Stimulated activated CD4-positive, alpha-beta T cell treated with anti-CD3 and anti-CD28 coated beads, Interleukin-4, amount 100 ng/mL, for 48 hours (primary cell): ENCODE results near the gene CST7.
"Not testable (repeated sequence)": the region's sequence is repeated elsewhere in the genome, so short reads cannot be mapped to it uniquely, and the experiment has no call there.

Experiments used
- DNase-seq, 2 donors: peaks; one replicate each; pipeline ENCODE4 v3.0.0-alpha.2; 2020; ENCODE audit warnings: low read depth in 2 of 2

CST7 gene

GRCh38 chr20:24929867-24930723, 19.0 kb upstream of the CST7 start:
- not testable (repeated sequence) for DNase-seq

- DNase-seq = not testable (repeated sequence)
Measured at GRCh38 chr20:24930724-24931688, 18.1 kb upstream of the CST7 start.

DNA sequence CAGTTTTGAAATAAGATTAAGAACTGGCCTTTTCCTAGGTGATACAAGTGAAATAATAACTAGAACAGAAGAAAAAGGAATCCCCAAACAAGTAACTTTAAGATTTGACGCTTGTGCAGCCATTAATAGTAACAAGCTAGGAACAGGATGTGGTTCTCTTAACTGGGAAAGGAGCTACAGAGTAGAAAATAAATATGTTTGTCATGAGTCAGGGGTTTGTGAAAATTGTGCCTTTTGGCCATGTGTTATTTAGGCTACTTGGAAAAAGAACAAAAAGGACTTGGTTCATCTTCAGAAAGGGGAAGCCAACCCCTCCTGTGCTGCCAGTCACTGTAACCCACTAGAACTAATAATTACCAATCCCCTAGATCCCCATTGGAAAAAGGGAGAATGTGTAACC, 17.2 kb upstream of the CST7 start:
- DNase-seq = not testable (repeated sequence)

GRCh38 chr20:24933266-24933908, 15.7 kb upstream of the CST7 start:
- DNase-seq = no peak

DNA sequence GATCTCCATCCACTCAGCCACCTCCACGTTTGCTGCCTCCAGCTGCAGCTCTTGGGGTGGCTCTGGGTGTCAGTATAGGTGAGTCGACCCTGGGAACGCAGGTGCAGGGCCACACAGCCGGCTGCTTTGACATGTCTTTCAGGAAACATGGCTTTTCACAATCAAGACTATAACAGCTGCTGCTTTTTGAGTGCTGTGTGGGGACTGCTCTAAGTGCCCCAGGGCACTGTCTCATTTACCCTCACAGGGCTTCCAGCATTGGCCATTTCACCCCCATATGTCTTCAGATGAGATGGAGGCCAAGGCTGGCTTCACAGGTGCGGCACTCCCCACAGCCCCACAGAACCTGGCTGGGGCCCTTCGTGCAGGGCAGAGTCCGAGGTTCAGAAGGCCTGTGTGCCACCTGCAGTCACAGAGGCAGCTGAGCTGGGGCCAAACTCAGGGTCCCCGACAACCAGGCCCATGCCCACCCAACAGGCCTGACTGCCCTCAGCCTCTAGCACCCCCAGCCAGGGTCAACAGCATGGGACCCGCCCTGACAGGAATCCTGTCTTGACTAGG, 14.9 kb upstream of the CST7 start:
- DNase-seq = no peak

DNA sequence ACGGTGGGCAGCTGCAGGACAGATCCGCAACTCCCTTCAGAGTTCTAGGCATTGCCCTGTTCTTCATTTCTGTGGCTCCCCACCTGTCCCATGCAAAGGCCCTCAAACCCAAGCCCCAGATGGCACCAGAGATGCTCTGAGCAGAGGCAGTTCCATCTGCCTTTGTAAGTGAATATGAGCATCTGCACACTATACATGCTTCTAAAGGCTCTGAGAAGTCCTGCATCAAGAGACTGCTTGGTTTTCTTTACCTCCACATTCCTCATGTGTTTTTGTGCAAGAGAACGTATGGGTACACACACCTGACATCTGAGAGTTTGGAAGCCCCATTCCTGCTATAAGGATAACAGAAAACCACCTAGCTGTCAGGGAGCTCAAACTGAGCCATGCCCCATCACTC, 14.4 kb upstream of the CST7 start:
- no peak for DNase-seq

DNA sequence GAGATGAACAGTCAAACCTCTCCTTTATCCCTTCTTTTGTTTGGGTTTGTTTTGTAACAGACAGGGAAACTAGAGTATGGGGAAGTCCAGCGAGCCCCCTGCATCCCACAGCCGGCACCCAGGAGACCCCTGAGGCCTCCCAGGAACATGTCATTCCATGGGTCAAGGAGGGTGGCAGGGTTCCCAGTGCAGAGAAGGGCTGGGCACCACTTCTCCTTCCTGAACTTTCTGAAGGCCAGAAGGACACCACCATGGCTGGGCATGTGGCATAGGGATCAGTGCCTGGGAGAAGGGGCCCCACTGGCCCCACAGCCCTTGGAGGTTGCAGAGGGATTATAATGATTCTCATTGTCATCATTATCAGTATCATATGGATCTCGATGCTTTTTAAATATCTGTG, 13.9 kb upstream of the CST7 start:
- no peak for DNase-seq

GRCh38 chr20:24935766-24936525, 13.1 kb upstream of the CST7 start:
- DNase-seq = no peak

- DNase-seq = no peak
Measured at GRCh38 chr20:24936526-24937407, 12.3 kb upstream of the CST7 start.

DNA sequence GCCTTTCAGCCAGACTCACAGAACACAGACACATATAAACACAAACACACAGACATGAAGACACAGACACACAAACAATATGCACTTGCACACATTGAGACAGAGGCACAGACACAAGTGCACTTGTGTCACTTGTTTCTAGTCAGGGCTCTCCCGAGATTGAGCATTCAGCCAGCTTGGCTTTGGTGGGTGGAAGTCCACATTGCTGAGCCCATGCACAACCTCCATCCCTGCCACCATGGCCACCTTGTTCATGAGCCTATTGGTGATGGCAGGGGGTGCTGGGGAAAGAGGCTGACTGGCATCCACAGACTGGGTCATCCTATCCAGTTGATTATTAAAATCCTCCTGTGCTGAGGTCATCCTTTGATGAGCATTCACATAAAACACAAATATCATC, 11.5 kb upstream of the CST7 start:
- no peak for DNase-seq

GRCh38 chr20:24938498-24938897, 10.6 kb upstream of the CST7 start:
- DNase-seq = no peak

DNA sequence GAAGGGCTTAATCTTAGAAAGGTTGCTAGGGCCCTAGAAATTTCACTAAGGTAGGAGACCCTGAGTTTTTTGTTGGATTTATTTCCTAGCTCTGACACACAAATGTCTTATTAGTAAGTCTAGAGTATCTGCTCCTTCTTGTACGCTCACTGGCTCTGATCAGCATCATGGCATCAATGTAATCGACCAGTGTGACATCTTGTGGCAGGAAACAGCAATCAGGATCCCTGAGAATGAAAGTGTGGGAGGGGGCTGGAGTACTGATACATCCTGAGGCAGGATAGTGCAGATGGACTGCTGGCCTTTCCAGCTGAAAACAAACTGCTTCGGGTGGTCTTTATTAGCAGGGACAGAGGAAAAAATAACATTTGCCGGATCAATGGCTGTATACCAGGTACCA, 10.0 kb upstream of the CST7 start:
- no peak for DNase-seq

DNA sequence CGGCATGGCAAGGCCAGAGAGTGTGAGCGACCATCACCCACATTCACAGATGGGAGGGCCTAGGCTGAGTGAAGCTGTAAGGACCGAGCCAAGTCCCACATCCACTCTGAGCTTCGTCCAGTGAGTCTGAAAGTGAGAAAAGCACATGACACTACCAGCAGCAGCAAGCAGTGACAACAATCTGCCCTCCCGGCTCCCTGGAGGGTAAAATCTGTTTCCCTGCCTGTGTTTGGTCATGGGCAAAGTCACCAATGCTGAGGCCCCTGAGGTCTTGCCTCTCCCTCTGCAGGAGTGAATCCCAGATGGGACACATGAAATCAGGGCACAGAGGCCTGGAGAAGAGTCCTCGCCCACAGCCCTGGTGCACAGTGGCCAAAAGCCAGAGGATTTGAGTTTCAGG, 6.4 kb upstream of the CST7 start:
- no peak for DNase-seq

GRCh38 chr20:24943196-24943595, 5.9 kb upstream of the CST7 start:
- no peak for DNase-seq

GRCh38 chr20:24943731-24944130, 5.3 kb upstream of the CST7 start:
- DNase-seq = no peak

GRCh38 chr20:24946376-24946775, 2.7 kb upstream of the CST7 start:
- not testable (repeated sequence) for DNase-seq

- DNase-seq = not testable (repeated sequence)
Measured at GRCh38 chr20:24948396-24948938, 602 bp upstream of the CST7 start.

DNA sequence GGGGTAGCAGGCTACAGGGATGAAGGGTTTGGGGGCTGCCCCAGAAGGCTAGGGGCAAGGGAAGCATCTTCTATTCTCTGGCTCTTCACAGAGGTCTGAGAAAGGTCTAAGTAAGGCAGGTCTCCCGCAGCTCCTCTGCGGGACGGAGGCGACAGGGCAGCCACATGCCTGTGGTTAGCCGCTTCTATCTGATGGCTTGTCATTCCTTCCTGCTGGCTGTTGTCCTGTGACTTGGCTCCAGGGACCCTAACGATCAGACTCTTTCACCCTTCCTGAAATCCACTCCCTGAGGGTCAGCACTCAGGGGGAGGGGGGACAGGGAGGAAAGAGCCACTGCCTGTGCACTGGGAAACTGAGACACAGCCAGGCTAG, 673 bp downstream of the CST7 start:
- DNase-seq = no peak

- no peak for DNase-seq
Measured at GRCh38 chr20:24950128-24950835, 1.2 kb downstream of the CST7 start.
